Sigmoid colon (tissue), 4 donors: ENCODE data around the gene DCDC2C.

ENCODE experiments used
- EP300 ChIP-seq, 4 donors: sonication (generic); formaldehyde crosslinking; IDR thresholded peaks; one replicate each; pipeline ENCODE4 v1.6.1; 2017; ENCODE audit warnings: antibody characterized with exemption in 4 of 4
- POLR2A ChIP-seq, 2 donors: fragments of 450-650 bp; IDR thresholded peaks; one replicate each; pipeline ENCODE4 v1.6.1; 2016; ENCODE audit warnings: antibody characterized with exemption in 2 of 2, mild to moderate bottlenecking in 2 of 2, moderate library complexity in 2 of 2
- POLR2AphosphoS5 ChIP-seq, 4 donors: sonication (generic); formaldehyde crosslinking; IDR thresholded peaks; one replicate each; pipeline ENCODE4 v1.6.1; 2017; ENCODE audit warnings: antibody characterized with exemption in 4 of 4
- TF ChIP-seq, protein P1 (sequence below), 4 experiments: fragments of 450-650 bp in 3 of 4; fragments of 200-600 bp in 1 of 4; IDR thresholded peaks; one replicate each; pipeline ENCODE4 v1.5.1; 2016 to 2019; ENCODE audit warnings: antibody characterized with exemption in 4 of 4, mild to moderate bottlenecking in 3 of 4, moderate library complexity in 2 of 4

DNA sequence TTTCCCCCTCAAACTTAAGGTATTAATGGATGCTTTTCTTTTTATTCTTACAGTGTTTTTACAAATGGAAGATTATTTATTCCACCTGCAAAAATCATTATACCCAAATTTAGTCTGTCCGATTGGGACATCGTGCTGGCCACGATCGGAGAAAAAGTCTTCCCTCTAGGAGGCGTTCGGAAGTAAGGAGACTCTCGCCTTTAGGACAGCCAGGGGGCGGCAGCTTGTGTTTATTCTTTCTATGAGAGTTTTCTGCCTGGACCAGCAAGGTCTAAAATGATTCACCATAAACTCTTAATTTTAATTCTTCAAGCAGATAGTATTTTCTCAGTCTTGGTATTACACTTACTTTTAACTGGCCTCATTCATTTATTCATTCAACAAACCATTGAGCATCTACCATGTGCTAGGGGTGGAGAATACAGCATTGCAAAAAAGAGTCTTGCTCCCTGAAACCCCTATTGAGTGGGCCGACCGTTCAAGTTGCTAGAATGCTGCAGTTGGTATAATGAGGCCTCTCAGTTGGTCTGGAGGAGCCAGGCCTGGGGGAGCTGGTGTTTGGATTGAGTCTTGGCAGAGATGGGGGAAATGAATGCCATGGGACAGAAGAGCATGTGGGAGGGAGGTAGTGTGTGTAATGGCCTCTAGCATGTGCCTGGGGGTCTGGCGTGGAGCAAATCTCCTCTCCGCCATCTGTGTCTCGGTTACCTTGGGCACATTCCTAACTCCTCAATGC is 38.7 kb downstream of the DCDC2C start:
- TF ChIP-seq, protein P1, sequence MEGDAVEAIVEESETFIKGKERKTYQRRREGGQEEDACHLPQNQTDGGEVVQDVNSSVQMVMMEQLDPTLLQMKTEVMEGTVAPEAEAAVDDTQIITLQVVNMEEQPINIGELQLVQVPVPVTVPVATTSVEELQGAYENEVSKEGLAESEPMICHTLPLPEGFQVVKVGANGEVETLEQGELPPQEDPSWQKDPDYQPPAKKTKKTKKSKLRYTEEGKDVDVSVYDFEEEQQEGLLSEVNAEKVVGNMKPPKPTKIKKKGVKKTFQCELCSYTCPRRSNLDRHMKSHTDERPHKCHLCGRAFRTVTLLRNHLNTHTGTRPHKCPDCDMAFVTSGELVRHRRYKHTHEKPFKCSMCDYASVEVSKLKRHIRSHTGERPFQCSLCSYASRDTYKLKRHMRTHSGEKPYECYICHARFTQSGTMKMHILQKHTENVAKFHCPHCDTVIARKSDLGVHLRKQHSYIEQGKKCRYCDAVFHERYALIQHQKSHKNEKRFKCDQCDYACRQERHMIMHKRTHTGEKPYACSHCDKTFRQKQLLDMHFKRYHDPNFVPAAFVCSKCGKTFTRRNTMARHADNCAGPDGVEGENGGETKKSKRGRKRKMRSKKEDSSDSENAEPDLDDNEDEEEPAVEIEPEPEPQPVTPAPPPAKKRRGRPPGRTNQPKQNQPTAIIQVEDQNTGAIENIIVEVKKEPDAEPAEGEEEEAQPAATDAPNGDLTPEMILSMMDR (IDR thresholded peaks at IDR 0.05): no peak
- TF ChIP-seq EP300 (IDR thresholded peaks at IDR 0.05): no peak
- no peak for TF ChIP-seq POLR2A (IDR thresholded peaks at IDR 0.05)
- no peak for TF ChIP-seq POLR2AphosphoS5 (IDR thresholded peaks at IDR 0.05)
